Astrocyte (in vitro differentiated cells and primary cell): ENCODE data around the gene LANCL2. TPM values are rescaled to one million over a fixed set of nuclear protein-coding genes. Genes with fewer than 3 reads are reported as not detected.
"Not testable (repeated sequence)": the region's sequence is repeated elsewhere in the genome, so short reads cannot be mapped to it uniquely, and the experiment has no call there.

ENCODE experiments used
- DNase-seq: peaks from one replicate; pipeline ENCODE4 v3.0.0-alpha.2; 2010; ENCODE audit warnings: low read depth
- FAIRE-seq: peaks from 2 replicates; lab custom pipeline; 2011; peaks lifted over from hg19 to GRCh38; lab: Jason Lieb, UNC
- H2AFZ ChIP-seq: 2 replicates; pipeline ENCODE4 v1.6.0; 2012; ENCODE audit warnings: low read depth, low read length, inconsistent platforms
- H3K27ac ChIP-seq: 2 replicates; pipeline ENCODE4 v1.5.1; 2011; ENCODE audit warnings: low read depth, low read length, inconsistent platforms
- H3K27me3 ChIP-seq: 2 replicates; pipeline ENCODE4 v1.6.0; 2011; ENCODE audit warnings: low read length, inconsistent platforms; ENCODE audit not compliant: insufficient read depth
- H3K36me3 ChIP-seq: 2 replicates; pipeline ENCODE4 v1.5.1; 2011; ENCODE audit warnings: low read length, inconsistent platforms; ENCODE audit not compliant: insufficient read depth
- H3K4me1 ChIP-seq: 2 replicates; pipeline ENCODE4 v1.5.1; 2011; ENCODE audit warnings: low read length, inconsistent platforms; ENCODE audit not compliant: insufficient read depth
- H3K4me2 ChIP-seq: 2 replicates; pipeline ENCODE4 v1.6.0; 2012; ENCODE audit warnings: low read length, inconsistent platforms
- H3K4me3 ChIP-seq: 2 replicates; pipeline ENCODE4 v1.5.1; 2011; ENCODE audit warnings: low read depth, mild to moderate bottlenecking, low read length, inconsistent platforms; ENCODE audit not compliant: insufficient read depth
- H3K79me2 ChIP-seq: 2 replicates; pipeline ENCODE4 v1.6.0; 2012; ENCODE audit warnings: mild to moderate bottlenecking, low read length, inconsistent platforms; ENCODE audit not compliant: insufficient read depth
- H3K9ac ChIP-seq: 2 replicates; pipeline ENCODE4 v1.6.0; 2012; ENCODE audit warnings: mild to moderate bottlenecking, low read length, inconsistent platforms
- H3K9me3 ChIP-seq: 2 replicates; pipeline ENCODE4 v1.5.1; 2012; ENCODE audit warnings: low read depth, mild to moderate bottlenecking, low read length, inconsistent platforms; ENCODE audit not compliant: insufficient read depth
- H4K20me1 ChIP-seq: 2 replicates; pipeline ENCODE4 v1.6.0; 2012; ENCODE audit warnings: low read length, inconsistent platforms; ENCODE audit not compliant: insufficient read depth
- H3K27ac Mint-ChIP-seq: one replicate; pipeline ENCODE4 v1.8.0; 2021; ENCODE audit warnings: mild to moderate bottlenecking, mixed read lengths; ENCODE audit not compliant: unreplicated experiment
- H3K27me3 Mint-ChIP-seq: one replicate; pipeline ENCODE4 v1.8.0; 2021; ENCODE audit warnings: low read depth, mixed read lengths; ENCODE audit not compliant: unreplicated experiment
- H3K36me3 Mint-ChIP-seq: one replicate; pipeline ENCODE4 v1.8.0; 2021; ENCODE audit warnings: low read depth, mixed read lengths; ENCODE audit not compliant: unreplicated experiment
- H3K4me1 Mint-ChIP-seq: one replicate; pipeline ENCODE4 v1.8.0; 2021; ENCODE audit warnings: low read depth, mixed read lengths; ENCODE audit not compliant: unreplicated experiment
- H3K4me3 Mint-ChIP-seq: one replicate; pipeline ENCODE4 v1.8.0; 2021; ENCODE audit warnings: mild to moderate bottlenecking, moderate library complexity, mixed read lengths; ENCODE audit not compliant: unreplicated experiment
- H3K9me3 Mint-ChIP-seq: one replicate; pipeline ENCODE4 v1.8.0; 2021; ENCODE audit warnings: mild to moderate bottlenecking, mixed read lengths; ENCODE audit not compliant: unreplicated experiment
- EZH2 ChIP-seq: IDR thresholded peaks from 2 replicates; pipeline ENCODE4 v1.6.1; 2012; ENCODE audit warnings: mild to moderate bottlenecking, low read length, inconsistent platforms; ENCODE audit not compliant: insufficient read depth
- total RNA-seq: library from RNA; stranded (reverse); gene quantifications from 2 replicates; pipeline ENCODE4 v1.2.1, GENCODE V29; 2021
- TF ChIP-seq, protein P1 (sequence below): IDR thresholded peaks from 2 replicates; pipeline ENCODE4 v1.5.1; 2011; ENCODE audit warnings: low read depth, mild to moderate bottlenecking, inconsistent platforms, low read length, moderate library complexity; ENCODE audit not compliant: insufficient read depth

Gene LANCL2
- total RNA-seq, 1 donor from 2014 or later = 35.9 TPM

DNA sequence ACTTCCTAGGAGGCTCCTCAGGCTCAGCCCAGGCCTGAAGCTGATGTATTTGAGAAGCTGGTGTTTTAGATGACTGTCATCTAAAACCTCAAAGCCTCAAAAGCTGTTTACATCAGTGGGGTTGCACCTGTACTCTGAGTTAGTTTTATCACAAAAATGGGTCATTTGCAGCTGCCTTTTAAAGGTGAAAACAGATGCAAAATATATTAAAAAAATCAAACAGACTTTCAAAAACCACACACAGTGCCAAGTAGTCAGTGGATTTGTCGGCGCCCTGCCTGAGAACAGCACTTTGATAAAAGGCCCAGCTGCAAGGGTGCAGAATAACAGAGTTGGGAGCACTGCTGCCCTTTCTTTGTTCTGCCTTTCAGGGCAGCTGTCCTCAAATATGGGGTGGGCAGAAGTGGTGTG lies 104.1 kb downstream of the LANCL2 start:
- H3K36me3 Mint-ChIP-seq = peaks cover 37% of the 10 kb centered on the region
- H3K27ac ChIP-seq = no peak overlapping the region
- H3K4me3 ChIP-seq = no peak overlapping the region
- H3K4me1 ChIP-seq = no peaks in the 10 kb centered on the region
- no peaks in the 10 kb centered on the region for H3K27me3 Mint-ChIP-seq
- DNase-seq (no peak), FAIRE-seq (no peak)
- H3K9ac ChIP-seq = no peak overlapping the region
- H3K27me3 ChIP-seq = no peaks in the 10 kb centered on the region
- no peaks in the 10 kb centered on the region for H3K9me3 ChIP-seq
- no peaks in the 10 kb centered on the region for H3K79me2 ChIP-seq
- peaks cover 11% of the 10 kb centered on the region for H3K4me1 Mint-ChIP-seq
- peaks cover 2% of the 10 kb centered on the region for H3K9me3 Mint-ChIP-seq
- H3K36me3 ChIP-seq = peaks cover 12% of the 10 kb centered on the region
- no peak overlapping the region for H3K4me3 Mint-ChIP-seq
- no peak overlapping the region for H3K4me2 ChIP-seq
- no peak overlapping the region for H3K27ac Mint-ChIP-seq
- TF ChIP-seq EZH2 = no peak
- TF ChIP-seq, protein P1, sequence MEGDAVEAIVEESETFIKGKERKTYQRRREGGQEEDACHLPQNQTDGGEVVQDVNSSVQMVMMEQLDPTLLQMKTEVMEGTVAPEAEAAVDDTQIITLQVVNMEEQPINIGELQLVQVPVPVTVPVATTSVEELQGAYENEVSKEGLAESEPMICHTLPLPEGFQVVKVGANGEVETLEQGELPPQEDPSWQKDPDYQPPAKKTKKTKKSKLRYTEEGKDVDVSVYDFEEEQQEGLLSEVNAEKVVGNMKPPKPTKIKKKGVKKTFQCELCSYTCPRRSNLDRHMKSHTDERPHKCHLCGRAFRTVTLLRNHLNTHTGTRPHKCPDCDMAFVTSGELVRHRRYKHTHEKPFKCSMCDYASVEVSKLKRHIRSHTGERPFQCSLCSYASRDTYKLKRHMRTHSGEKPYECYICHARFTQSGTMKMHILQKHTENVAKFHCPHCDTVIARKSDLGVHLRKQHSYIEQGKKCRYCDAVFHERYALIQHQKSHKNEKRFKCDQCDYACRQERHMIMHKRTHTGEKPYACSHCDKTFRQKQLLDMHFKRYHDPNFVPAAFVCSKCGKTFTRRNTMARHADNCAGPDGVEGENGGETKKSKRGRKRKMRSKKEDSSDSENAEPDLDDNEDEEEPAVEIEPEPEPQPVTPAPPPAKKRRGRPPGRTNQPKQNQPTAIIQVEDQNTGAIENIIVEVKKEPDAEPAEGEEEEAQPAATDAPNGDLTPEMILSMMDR = no peak
- no peak overlapping the region for H2AFZ ChIP-seq
- H4K20me1 ChIP-seq = peaks cover 22% of the 10 kb centered on the region

DNA sequence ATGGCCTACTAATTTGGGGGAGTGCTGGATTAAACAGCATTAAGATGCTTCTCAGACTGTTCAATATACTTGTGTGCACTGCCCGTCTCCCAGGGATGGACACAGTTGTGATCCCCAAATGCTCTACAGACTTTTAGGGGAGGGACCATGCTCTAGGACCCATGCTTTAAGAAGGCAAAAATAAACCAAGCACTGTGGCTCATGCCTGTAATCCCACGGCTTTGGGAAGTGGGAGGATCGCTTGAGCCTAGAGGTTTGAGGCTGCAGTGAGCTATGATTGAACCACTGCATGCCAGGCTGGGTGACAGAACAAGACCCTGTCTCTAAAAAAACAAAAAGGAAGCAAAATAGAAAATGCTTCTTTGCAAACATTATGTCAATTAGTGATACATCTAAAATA lies 104.6 kb downstream of the LANCL2 start:
- Histone ChIP-seq H2AFZ (no peak overlapping the region), H3K79me2 (peaks cover 3% of the 10 kb centered on the region), H3K4me1 (no peaks in the 10 kb centered on the region), H3K27ac (no peak overlapping the region), H4K20me1 (peaks cover 27% of the 10 kb centered on the region), H3K9ac (no peak overlapping the region), H3K9me3 (no peaks in the 10 kb centered on the region), H3K4me2 (no peak overlapping the region), H3K27me3 (no peaks in the 10 kb centered on the region), H3K36me3 (peaks cover 12% of the 10 kb centered on the region), H3K4me3 (no peak overlapping the region)
- peaks cover 11% of the 10 kb centered on the region for H3K4me1 Mint-ChIP-seq
- no peak for DNase-seq
- FAIRE-seq = no peak
- no peak for TF ChIP-seq EZH2
- TF ChIP-seq, protein P1 = no peak
- H3K27me3 Mint-ChIP-seq = no peaks in the 10 kb centered on the region
- peaks cover 33% of the 10 kb centered on the region for H3K36me3 Mint-ChIP-seq
- H3K4me3 Mint-ChIP-seq = no peak overlapping the region
- no peak overlapping the region for H3K27ac Mint-ChIP-seq
- peaks cover 2% of the 10 kb centered on the region for H3K9me3 Mint-ChIP-seq

DNA sequence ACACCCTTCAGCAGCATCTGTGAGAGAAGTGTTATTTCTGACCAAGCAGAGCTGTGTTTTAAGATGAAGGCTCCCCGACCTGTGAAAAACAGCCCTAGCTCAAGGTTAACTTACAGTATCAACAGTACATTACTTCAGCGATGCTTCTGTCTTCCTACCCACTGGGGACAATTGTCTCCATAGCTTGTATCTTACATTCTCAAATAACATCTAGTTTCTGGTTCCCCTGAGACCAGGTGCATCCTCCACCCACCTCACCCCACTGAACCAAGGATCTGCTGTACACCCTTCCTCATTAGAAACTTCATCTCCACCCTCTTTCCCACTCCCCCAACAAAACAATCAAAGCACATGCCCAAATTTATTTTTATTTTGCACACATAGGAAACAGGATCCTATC lies 105.1 kb downstream of the LANCL2 start:
- Mint-ChIP-seq H3K4me1 (peaks cover 15% of the 10 kb centered on the region), H3K36me3 (peaks cover 31% of the 10 kb centered on the region), H3K4me3 (no peak overlapping the region), H3K9me3 (peaks cover 2% of the 10 kb centered on the region), H3K27ac (no peak overlapping the region), H3K27me3 (no peaks in the 10 kb centered on the region)
- Histone ChIP-seq H3K27me3 (no peaks in the 10 kb centered on the region), H3K4me1 (peaks cover 3% of the 10 kb centered on the region), H4K20me1 (peaks cover 32% of the 10 kb centered on the region), H3K79me2 (peaks cover 3% of the 10 kb centered on the region), H3K36me3 (peaks cover 9% of the 10 kb centered on the region), H3K27ac (no peak overlapping the region), H2AFZ (no peak overlapping the region), H3K4me3 (no peak overlapping the region), H3K9me3 (no peaks in the 10 kb centered on the region), H3K4me2 (no peak overlapping the region), H3K9ac (no peak overlapping the region)
- TF ChIP-seq, protein P1 = no peak
- no peak for TF ChIP-seq EZH2
- no peak for FAIRE-seq
- no peak for DNase-seq

DNA sequence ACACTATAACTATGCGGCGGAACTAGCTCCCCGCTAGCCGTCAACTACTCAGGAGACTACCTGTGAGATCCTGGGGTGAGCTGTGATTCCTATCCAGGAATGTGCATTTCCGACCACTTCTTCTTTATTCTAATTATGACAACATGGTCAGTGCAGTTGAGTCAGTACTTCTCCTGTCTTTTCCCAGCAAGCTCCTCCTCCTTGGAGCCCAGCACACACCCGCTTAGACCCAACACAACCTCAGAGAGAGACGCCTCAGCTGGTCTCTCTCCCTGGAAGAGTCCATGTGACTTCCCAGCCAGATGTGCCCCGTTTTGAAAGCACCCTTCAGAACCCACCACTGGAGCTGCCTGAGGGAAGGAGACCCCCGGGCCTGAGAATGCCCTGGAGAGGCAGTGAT lies 106.5 kb downstream of the LANCL2 start:
- Mint-ChIP-seq H3K4me1 (peaks cover 19% of the 10 kb centered on the region), H3K36me3 (peaks cover 23% of the 10 kb centered on the region)
- H3K36me3 ChIP-seq, H3K9ac ChIP-seq, H3K27ac Mint-ChIP-seq, H3K4me3 ChIP-seq, H3K27me3 ChIP-seq, DNase-seq, H3K27ac ChIP-seq, H3K79me2 ChIP-seq, H3K9me3 ChIP-seq, H3K4me3 Mint-ChIP-seq, H3K9me3 Mint-ChIP-seq, H3K27me3 Mint-ChIP-seq, H2AFZ ChIP-seq, H3K4me2 ChIP-seq: not testable (repeated sequence)
- peak; percentile 34 for FAIRE-seq
- peaks cover 41% of the 10 kb centered on the region for H4K20me1 ChIP-seq
- peaks cover 14% of the 10 kb centered on the region for H3K4me1 ChIP-seq
